Measurements from ENCODE around the gene EML1. TPM values are rescaled to one million over a fixed set of nuclear protein-coding genes. Genes with fewer than 3 reads are reported as not detected.

The EML1 gene
- total RNA-seq, 3 donors from 2014 or later (not counting 1 experiment from before 2014, with no cell fraction given), result not detected

- no peaks in the 10 kb centered on the region for H3K36me3 Mint-ChIP-seq
- no CpG with 5 or more reads among the region's 1 CpG for WGBS (ENCODE audit: insufficient coverage)
- H3K4me1 Mint-ChIP-seq, result peaks cover 9 to 16% of the 10 kb centered on the region in 2 donors
- no peaks in the 10 kb centered on the region for H3K27me3 Mint-ChIP-seq (ENCODE audit: low read depth in 2 of 2)
- H3K4me3 ChIP-seq (ENCODE audit: low read length), result no peak overlapping the region
- intact Hi-C loops (cut with micrococcal nuclease), result no loop called here
- no peaks in the 10 kb centered on the region for H3K9me3 Mint-ChIP-seq
- no peak overlapping the region for H3K4me3 Mint-ChIP-seq
- ATAC-seq (no peak), DNase-seq (no peak)
- no peak overlapping the region for H3K27ac ChIP-seq (ENCODE audit: low read length)
- H3K27ac Mint-ChIP-seq, result no peak overlapping the region
- H3K27me3 ChIP-seq (ENCODE audit: control insufficient read depth, insufficient read depth, low read length), result no peaks in the 10 kb centered on the region
- no peak for TF ChIP-seq CTCF (IDR thresholded peaks at IDR 0.05)
- no peaks in the 10 kb centered on the region for H3K9me3 ChIP-seq (ENCODE audit: control insufficient read depth, insufficient read depth, low read length)
- peaks cover 9% of the 10 kb centered on the region for H3K4me1 ChIP-seq (ENCODE audit: control insufficient read depth, insufficient read depth, low read length)
- H3K36me3 ChIP-seq (ENCODE audit: control insufficient read depth, insufficient read depth, low read length), result no peaks in the 10 kb centered on the region
Observed at GRCh38 chr14:99976021-99976420, 182.8 kb downstream of the EML1 start.

- no peak overlapping the region for H3K4me3 Mint-ChIP-seq
- no peaks in the 10 kb centered on the region for H3K36me3 Mint-ChIP-seq
- no peaks in the 10 kb centered on the region for H3K36me3 ChIP-seq (ENCODE audit: control insufficient read depth, insufficient read depth, low read length)
- no peak overlapping the region for H3K27ac Mint-ChIP-seq
- ATAC-seq, result no peak
- no peaks in the 10 kb centered on the region for H3K9me3 ChIP-seq (ENCODE audit: control insufficient read depth, insufficient read depth, low read length)
- intact Hi-C loops (cut with micrococcal nuclease), result no loop called here
- H3K4me1 ChIP-seq (ENCODE audit: control insufficient read depth, insufficient read depth, low read length), result peaks cover 8% of the 10 kb centered on the region
- no peaks in the 10 kb centered on the region for H3K27me3 ChIP-seq (ENCODE audit: control insufficient read depth, insufficient read depth, low read length)
- H3K4me3 ChIP-seq (ENCODE audit: low read length), result no peak overlapping the region
- H3K9me3 Mint-ChIP-seq, result no peaks in the 10 kb centered on the region
- H3K4me1 Mint-ChIP-seq, result peaks cover 9 to 18% of the 10 kb centered on the region in 2 donors
- DNase-seq, result no peak
- no peaks in the 10 kb centered on the region for H3K27me3 Mint-ChIP-seq (ENCODE audit: low read depth in 2 of 2)
- H3K27ac ChIP-seq (ENCODE audit: low read length), result no peak overlapping the region
- 95% methylated on average over 2 of the region's 3 CpGs for WGBS (ENCODE audit: insufficient coverage)
- TF ChIP-seq CTCF (IDR thresholded peaks at IDR 0.05), result no peak
Observed at GRCh38 chr14:99976681-99977080, 183.5 kb downstream of the EML1 start.

- no peaks in the 10 kb centered on the region for H3K27me3 ChIP-seq (ENCODE audit: control insufficient read depth, insufficient read depth, low read length)
- no peaks in the 10 kb centered on the region for H3K4me1 ChIP-seq (ENCODE audit: control insufficient read depth, insufficient read depth, low read length)
- no peak overlapping the region for H3K27ac ChIP-seq (ENCODE audit: low read length)
- H3K27ac Mint-ChIP-seq, result no peak overlapping the region
- no peak for TF ChIP-seq CTCF (IDR thresholded peaks at IDR 0.05)
- no peak overlapping the region for H3K4me3 Mint-ChIP-seq
- no peaks in the 10 kb centered on the region for H3K36me3 Mint-ChIP-seq
- H3K4me3 ChIP-seq (ENCODE audit: low read length), result no peak overlapping the region
- intact Hi-C loops (cut with micrococcal nuclease), result loop anchor here (5.0 kb wide), 1 partner anchor 307 kb away; no protein-coding TSS in a partner anchor
- ATAC-seq (no peak), DNase-seq (no peak)
- H3K27me3 Mint-ChIP-seq (ENCODE audit: low read depth in 2 of 2), result no peaks in the 10 kb centered on the region
- H3K9me3 ChIP-seq (ENCODE audit: control insufficient read depth, insufficient read depth, low read length), result no peaks in the 10 kb centered on the region
- H3K9me3 Mint-ChIP-seq, result no peaks in the 10 kb centered on the region
- no peaks in the 10 kb centered on the region for H3K36me3 ChIP-seq (ENCODE audit: control insufficient read depth, insufficient read depth, low read length)
- peaks cover 0 to 4% of the 10 kb centered on the region in 2 donors for H3K4me1 Mint-ChIP-seq
- 87% methylated on average over 7 of the region's 7 CpGs for WGBS (ENCODE audit: insufficient coverage)
Observed at GRCh38 chr14:99980299-99980698, 187.1 kb downstream of the EML1 start.

GRCh38 chr14:99981806-99982205 lies 188.6 kb downstream of the EML1 start:
- no peak for TF ChIP-seq CTCF (IDR thresholded peaks at IDR 0.05)
- DNase-seq, result no peak
- ATAC-seq, result no peak
- intact Hi-C loops (cut with micrococcal nuclease), result loop anchor here (1.0 to 5.0 kb wide), 5 partner anchors 43 to 395 kb away; no protein-coding TSS in a partner anchor
- Mint-ChIP-seq H3K27me3 (ENCODE audit: low read depth in 2 of 2) (no peaks in the 10 kb centered on the region), H3K9me3 (no peaks in the 10 kb centered on the region), H3K4me1 (peaks cover 0 to 4% of the 10 kb centered on the region in 2 donors), H3K36me3 (no peaks in the 10 kb centered on the region), H3K27ac (no peak overlapping the region), H3K4me3 (no peak overlapping the region)
- Histone ChIP-seq H3K27me3 (ENCODE audit: control insufficient read depth, insufficient read depth, low read length) (no peaks in the 10 kb centered on the region), H3K4me1 (ENCODE audit: control insufficient read depth, insufficient read depth, low read length) (no peaks in the 10 kb centered on the region), H3K27ac (ENCODE audit: low read length) (no peak overlapping the region), H3K36me3 (ENCODE audit: control insufficient read depth, insufficient read depth, low read length) (no peaks in the 10 kb centered on the region), H3K4me3 (ENCODE audit: low read length) (no peak overlapping the region), H3K9me3 (ENCODE audit: control insufficient read depth, insufficient read depth, low read length) (no peaks in the 10 kb centered on the region)
- WGBS (ENCODE audit: insufficient coverage), result 69% methylated on average over 5 of the region's 5 CpGs

All from natural killer cell (primary cell).